GM19240 (cell line): ENCODE measurements around the gene TFE3.
"Not testable (repeated sequence)": the region's sequence is repeated elsewhere in the genome, so short reads cannot be mapped to it uniquely, and the experiment has no call there.

Source experiments
- DNase-seq: peaks from one replicate; pipeline ENCODE4 v3.0.0; 2011; ENCODE audit warnings: low spot score; ENCODE audit not compliant: insufficient read length

TFE3 gene

GRCh38 chrX:49001521-49002090 lies 41.6 kb downstream of the TFE3 start:
- no peak for DNase-seq

GRCh38 chrX:49000636-49001035 lies 42.5 kb downstream of the TFE3 start:
- no peak for DNase-seq

GRCh38 chrX:48999030-48999429 lies 44.1 kb downstream of the TFE3 start:
- no peak for DNase-seq

- no peak for DNase-seq
Observed at GRCh38 chrX:48998391-48998790, 44.8 kb downstream of the TFE3 start.

- DNase-seq, result no peak
Observed at GRCh38 chrX:48997865-48998264, 45.3 kb downstream of the TFE3 start.

- DNase-seq, result no peak
Observed at GRCh38 chrX:48997455-48997854, 45.7 kb downstream of the TFE3 start.

GRCh38 chrX:48996969-48997368 lies 46.2 kb downstream of the TFE3 start:
- no peak for DNase-seq

GRCh38 chrX:48992341-48992740 lies 50.8 kb downstream of the TFE3 start:
- no peak for DNase-seq

GRCh38 chrX:48989483-48989882 lies 53.7 kb downstream of the TFE3 start:
- no peak for DNase-seq

- no peak for DNase-seq
Observed at GRCh38 chrX:48983896-48984295, 59.3 kb downstream of the TFE3 start.

GRCh38 chrX:48983081-48983480 lies 60.1 kb downstream of the TFE3 start:
- DNase-seq, result no peak

- DNase-seq, result no peak
Observed at GRCh38 chrX:48981178-48981577, 62.0 kb downstream of the TFE3 start.

- DNase-seq, result not testable (repeated sequence)
Observed at GRCh38 chrX:48980341-48980740, 62.8 kb downstream of the TFE3 start.
